ENCODE measurements around the gene HLA-G.

HLA-G gene

DNA sequence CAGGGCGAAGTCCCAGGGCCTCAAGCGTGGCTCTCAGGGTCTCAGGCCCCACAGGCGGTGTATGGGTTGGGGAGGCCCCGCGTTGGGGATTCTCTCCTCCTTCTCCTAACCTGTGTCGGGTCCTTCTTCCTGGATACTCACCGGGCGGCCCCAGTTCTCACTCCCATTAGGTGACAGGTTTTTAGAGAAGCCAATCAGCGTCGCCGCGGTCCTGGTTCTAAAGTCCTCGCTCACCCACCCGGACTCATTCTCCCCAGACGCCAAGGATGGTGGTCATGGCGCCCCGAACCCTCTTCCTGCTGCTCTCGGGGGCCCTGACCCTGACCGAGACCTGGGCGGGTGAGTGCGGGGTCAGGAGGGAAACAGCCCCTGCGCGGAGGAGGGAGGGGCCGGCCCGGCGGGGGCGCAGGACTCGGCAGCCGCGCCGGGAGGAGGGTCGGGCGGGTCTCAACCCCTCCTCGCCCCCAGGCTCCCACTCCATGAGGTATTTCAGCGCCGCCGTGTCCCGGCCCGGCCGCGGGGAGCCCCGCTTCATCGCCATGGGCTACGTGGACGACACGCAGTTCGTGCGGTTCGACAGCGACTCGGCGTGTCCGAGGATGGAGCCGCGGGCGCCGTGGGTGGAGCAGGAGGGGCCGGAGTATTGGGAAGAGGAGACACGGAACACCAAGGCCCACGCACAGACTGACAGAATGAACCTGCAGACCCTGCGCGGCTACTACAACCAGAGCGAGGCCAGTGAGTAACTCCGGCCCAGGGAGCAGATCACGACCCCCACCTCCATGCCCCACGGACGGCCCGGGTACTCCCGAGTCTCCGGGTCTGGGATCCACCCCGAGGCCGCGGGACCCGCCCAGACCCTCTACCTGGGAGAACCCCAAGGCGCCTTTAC is at the start of gene HLA-G:
Gene HLA-G, plus strand, starts transcription at position 247 of the 892 bp plus-strand sequence. Its CDS starts 20 bp downstream, at position 267.
- no peak for TF ChIP-seq GATA3 (IDR thresholded peaks at IDR 0.05; ENCODE audit: low read depth, low read length)
- no peak for TF ChIP-seq GATA2 (IDR thresholded peaks at IDR 0.05; ENCODE audit: low read depth, low read length)

- no peak for TF ChIP-seq GATA3 (IDR thresholded peaks at IDR 0.05; ENCODE audit: low read depth, low read length)
- no peak for TF ChIP-seq GATA2 (IDR thresholded peaks at IDR 0.05; ENCODE audit: low read depth, low read length)
Observed at GRCh38 chr6:29789176-29789575, 38.4 kb upstream of the HLA-G start.

GRCh38 chr6:29790626-29791025 is 37.0 kb upstream of the HLA-G start:
- TF ChIP-seq GATA2 (IDR thresholded peaks at IDR 0.05; ENCODE audit: low read depth, low read length): no peak
- no peak for TF ChIP-seq GATA3 (IDR thresholded peaks at IDR 0.05; ENCODE audit: low read depth, low read length)

- TF ChIP-seq GATA3 (IDR thresholded peaks at IDR 0.05; ENCODE audit: low read depth, low read length) (no peak), GATA2 (IDR thresholded peaks at IDR 0.05; ENCODE audit: low read depth, low read length) (no peak)
Observed at GRCh38 chr6:29791162-29791561, 36.5 kb upstream of the HLA-G start.

- TF ChIP-seq GATA2 (IDR thresholded peaks at IDR 0.05; ENCODE audit: low read depth, low read length) (no peak), GATA3 (IDR thresholded peaks at IDR 0.05; ENCODE audit: low read depth, low read length) (no peak)
Observed at GRCh38 chr6:29791786-29792122, 35.9 kb upstream of the HLA-G start.

GRCh38 chr6:29792123-29793035 is 35.2 kb upstream of the HLA-G start:
- TF ChIP-seq GATA3 (IDR thresholded peaks at IDR 0.05; ENCODE audit: low read depth, low read length) (no peak), GATA2 (IDR thresholded peaks at IDR 0.05; ENCODE audit: low read depth, low read length) (no peak)

- TF ChIP-seq GATA2 (IDR thresholded peaks at IDR 0.05; ENCODE audit: low read depth, low read length): no peak
- TF ChIP-seq GATA3 (IDR thresholded peaks at IDR 0.05; ENCODE audit: low read depth, low read length): no peak
Observed at GRCh38 chr6:29793036-29793356, 34.6 kb upstream of the HLA-G start.

GRCh38 chr6:29793796-29794195 is 33.8 kb upstream of the HLA-G start:
- TF ChIP-seq GATA3 (IDR thresholded peaks at IDR 0.05; ENCODE audit: low read depth, low read length): no peak
- no peak for TF ChIP-seq GATA2 (IDR thresholded peaks at IDR 0.05; ENCODE audit: low read depth, low read length)

DNA sequence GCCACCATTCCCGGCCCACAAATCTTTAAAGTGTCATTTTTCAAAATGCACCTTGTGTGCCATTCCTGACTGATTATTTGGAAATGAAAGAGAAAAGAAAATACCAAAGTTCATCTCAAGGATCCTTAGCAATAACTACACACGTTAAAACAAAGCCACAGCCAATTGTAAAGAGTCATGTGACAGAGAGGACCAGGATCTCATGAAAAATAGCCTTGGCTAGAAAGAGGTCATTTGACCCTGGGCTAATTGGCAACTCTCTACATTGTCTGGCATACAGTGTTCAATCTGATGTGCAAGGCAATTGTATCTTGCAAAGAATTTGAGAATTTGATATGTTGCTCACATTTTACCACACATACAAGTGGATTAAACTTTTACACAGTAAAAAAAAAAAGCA is 31.6 kb upstream of the HLA-G start:
- no peak for TF ChIP-seq GATA2 (IDR thresholded peaks at IDR 0.05; ENCODE audit: low read depth, low read length)
- TF ChIP-seq GATA3 (IDR thresholded peaks at IDR 0.05; ENCODE audit: low read depth, low read length): no peak

GRCh38 chr6:29797135-29797534 is 30.5 kb upstream of the HLA-G start:
- TF ChIP-seq GATA2 (IDR thresholded peaks at IDR 0.05; ENCODE audit: low read depth, low read length) (no peak), GATA3 (IDR thresholded peaks at IDR 0.05; ENCODE audit: low read depth, low read length) (no peak)

DNA sequence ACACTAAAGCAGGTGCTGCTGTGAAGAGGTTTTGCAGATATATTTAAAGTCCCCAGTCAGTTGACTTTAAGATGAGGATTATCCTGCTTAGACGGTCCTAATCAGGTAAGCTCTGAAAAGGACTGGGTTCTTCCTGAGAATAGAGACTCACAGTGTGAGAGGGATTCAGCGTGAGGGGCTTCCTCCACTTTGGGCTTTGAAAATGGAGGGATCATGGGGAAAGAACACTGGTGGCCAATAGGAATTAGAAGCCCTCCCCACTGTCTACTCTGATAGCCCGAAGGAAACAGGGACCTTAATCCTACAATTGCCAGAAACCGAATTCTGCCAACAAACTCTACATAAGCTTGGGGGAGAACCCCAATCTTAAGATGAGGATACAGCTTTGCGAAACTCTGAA is 29.7 kb upstream of the HLA-G start:
- TF ChIP-seq GATA2 (IDR thresholded peaks at IDR 0.05; ENCODE audit: low read depth, low read length) (no peak), GATA3 (IDR thresholded peaks at IDR 0.05; ENCODE audit: low read depth, low read length) (no peak)

GRCh38 chr6:29800254-29800653 is 27.4 kb upstream of the HLA-G start:
- TF ChIP-seq GATA3 (IDR thresholded peaks at IDR 0.05; ENCODE audit: low read depth, low read length): no peak
- TF ChIP-seq GATA2 (IDR thresholded peaks at IDR 0.05; ENCODE audit: low read depth, low read length): no peak

DNA sequence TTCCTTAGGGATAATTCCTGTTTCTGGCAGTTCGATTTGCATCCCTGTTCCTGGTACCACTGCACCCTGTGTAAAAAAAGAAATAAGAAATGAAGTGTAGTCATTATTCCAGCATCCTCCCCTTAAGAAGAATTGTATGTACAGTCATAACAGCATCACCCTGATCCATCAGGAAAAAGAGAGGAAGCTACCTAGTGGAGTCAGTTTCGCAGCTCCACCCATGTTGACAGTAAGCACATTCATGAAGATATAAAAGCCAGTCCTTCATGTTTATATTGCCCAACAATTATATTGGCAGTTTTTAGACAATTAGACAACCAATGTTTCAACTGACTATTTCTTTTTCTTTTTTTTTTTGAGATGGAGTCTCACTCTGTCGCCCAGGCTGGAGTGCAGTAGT is 21.2 kb upstream of the HLA-G start:
- TF ChIP-seq GATA2 (IDR thresholded peaks at IDR 0.05; ENCODE audit: low read depth, low read length): no peak
- TF ChIP-seq GATA3 (IDR thresholded peaks at IDR 0.05; ENCODE audit: low read depth, low read length): no peak

DNA sequence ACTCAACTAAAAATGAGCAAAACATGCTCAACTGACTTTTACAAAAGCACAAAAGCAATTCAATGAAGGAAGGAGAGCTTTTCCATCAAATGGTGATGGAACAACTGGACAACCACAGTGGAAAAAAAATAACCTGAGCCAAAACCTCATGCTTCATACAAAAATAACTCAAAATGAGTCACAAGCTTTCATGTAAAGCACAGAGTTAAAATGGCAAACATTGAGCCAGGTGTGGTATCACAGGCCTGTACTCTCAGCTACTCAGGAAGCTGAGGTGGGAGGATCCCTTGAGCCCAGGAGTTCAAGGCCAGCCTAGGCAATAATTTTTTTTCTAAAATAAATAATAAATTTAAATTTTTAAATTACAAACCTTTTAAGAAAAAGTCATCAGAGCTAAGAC is 18.4 kb upstream of the HLA-G start:
- no peak for TF ChIP-seq GATA3 (IDR thresholded peaks at IDR 0.05; ENCODE audit: low read depth, low read length)
- no peak for TF ChIP-seq GATA2 (IDR thresholded peaks at IDR 0.05; ENCODE audit: low read depth, low read length)

DNA sequence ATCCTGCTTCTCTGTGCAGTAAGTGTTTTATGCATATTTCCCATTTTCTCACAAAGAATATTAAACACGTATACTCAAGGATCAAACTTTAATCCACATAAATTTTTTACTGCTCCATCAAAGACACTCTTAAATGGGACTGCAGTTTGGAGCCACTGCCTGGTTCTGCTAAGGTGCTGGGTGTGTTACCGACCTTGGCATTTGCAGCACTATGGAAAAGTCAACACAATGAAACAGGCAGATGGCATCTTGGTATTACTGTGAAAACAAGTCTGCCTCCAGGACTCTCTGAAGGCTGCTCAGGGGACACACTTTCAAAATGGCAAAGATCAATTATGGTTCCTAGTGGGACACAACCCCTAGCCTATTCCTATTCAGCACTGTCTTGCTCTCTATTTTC is 17.3 kb upstream of the HLA-G start:
- TF ChIP-seq GATA3 (IDR thresholded peaks at IDR 0.05; ENCODE audit: low read depth, low read length): no peak
